Upper lobe of right lung (tissue), 1 donor: Measurements from ENCODE around the gene PTPRN2. TPM values are rescaled to one million over a fixed set of nuclear protein-coding genes. Genes with fewer than 3 reads are reported as not detected.

Source experiments
- ATAC-seq: fragments of 200-7000 bp; cut with Tn5 transposase; one replicate; pipeline ENCODE4 v1.9.1; 2020; ENCODE audit warnings: mild to moderate bottlenecking, moderate library complexity
- DNase-seq: peaks from one replicate; pipeline ENCODE4 v3.0.0-alpha.2; 2020
- H3K27ac ChIP-seq: fragments of 200-600 bp; one replicate; pipeline ENCODE4 v1.8.0; 2022
- H3K27me3 ChIP-seq: fragments of 200-600 bp; one replicate; pipeline ENCODE4 v1.8.0; 2022; ENCODE audit warnings: mild to moderate bottlenecking
- H3K36me3 ChIP-seq: fragments of 200-600 bp; one replicate; pipeline ENCODE4 v1.8.0; 2022
- H3K4me1 ChIP-seq: fragments of 200-600 bp; one replicate; pipeline ENCODE4 v1.8.0; 2022
- H3K4me3 ChIP-seq: fragments of 200-600 bp; one replicate; pipeline ENCODE4 v1.8.0; 2022; ENCODE audit warnings: mild to moderate bottlenecking
- H3K9me3 ChIP-seq: fragments of 200-600 bp; one replicate; pipeline ENCODE4 v1.8.0; 2022
- CTCF ChIP-seq: fragments of 200-600 bp; IDR thresholded peaks from one replicate; pipeline ENCODE4 v1.8.0; 2022; ENCODE audit warnings: antibody characterized with exemption
- intact Hi-C: fragments of 100-400 bp; cut with DNase I; formaldehyde crosslinking; loops from one replicate; pipeline ENCODE4 v1.11.0; 2022
- total RNA-seq: library from RNA; stranded (reverse); fragmentation: NEBNext Ultra II Directional; extraction: Animal tissue kit (Norgen Biotek cat#: 25700); gene quantifications from one replicate; pipeline ENCODE4 v1.2.1, GENCODE V29; 2021
- donor health status: DM: no; HTN: yes; CAD: no; lungs with severe emphysema.

Gene PTPRN2
- total RNA-seq, 1 donor from 2014 or later: 4.9 TPM

GRCh38 chr7:158283016-158283974 lies 304.3 kb downstream of the PTPRN2 start:
- peaks cover 18% of the 10 kb centered on the region for H3K9me3 ChIP-seq
- H3K27ac ChIP-seq: no peak overlapping the region
- DNase-seq: peak; percentile 45
- no peak for TF ChIP-seq CTCF
- H3K36me3 ChIP-seq: no peaks in the 10 kb centered on the region
- H3K4me1 ChIP-seq: no peaks in the 10 kb centered on the region
- H3K4me3 ChIP-seq: no peak overlapping the region
- ATAC-seq: peak; percentile 9
- no peaks in the 10 kb centered on the region for H3K27me3 ChIP-seq
- intact Hi-C loops: no loop called here

- H3K4me1 ChIP-seq: no peaks in the 10 kb centered on the region
- H3K27me3 ChIP-seq: no peaks in the 10 kb centered on the region
- no peak overlapping the region for H3K27ac ChIP-seq
- no peak for TF ChIP-seq CTCF
- no peaks in the 10 kb centered on the region for H3K36me3 ChIP-seq
- H3K9me3 ChIP-seq: peaks cover 16% of the 10 kb centered on the region
- DNase-seq (peak; percentile 32), ATAC-seq (no peak)
- H3K4me3 ChIP-seq: no peak overlapping the region
- intact Hi-C loops: no loop called here
These were observed 305.1 kb downstream of the PTPRN2 start for GRCh38 chr7:158282461-158283001.

GRCh38 chr7:158281441-158281840 lies 306.2 kb downstream of the PTPRN2 start:
- Histone ChIP-seq H3K27ac (no peak overlapping the region), H3K36me3 (no peaks in the 10 kb centered on the region), H3K4me1 (no peaks in the 10 kb centered on the region), H3K9me3 (peaks cover 6% of the 10 kb centered on the region), H3K27me3 (no peaks in the 10 kb centered on the region), H3K4me3 (no peak overlapping the region)
- DNase-seq (peak; percentile 47), ATAC-seq (no peak)
- intact Hi-C loops: no loop called here
- no peak for TF ChIP-seq CTCF

GRCh38 chr7:158280448-158281144 lies 307.0 kb downstream of the PTPRN2 start:
- peak; percentile 48 for DNase-seq
- intact Hi-C loops: no loop called here

More at GRCh38 chr7:158280448-158281144, 307.0 kb downstream of the PTPRN2 start:
- no peak overlapping the region for H3K27ac ChIP-seq
- no peaks in the 10 kb centered on the region for H3K36me3 ChIP-seq
- no peak for TF ChIP-seq CTCF
- no peak overlapping the region for H3K4me3 ChIP-seq
- H3K27me3 ChIP-seq: no peaks in the 10 kb centered on the region
- H3K9me3 ChIP-seq: no peaks in the 10 kb centered on the region
- no peaks in the 10 kb centered on the region for H3K4me1 ChIP-seq
- no peak for ATAC-seq
